ENCODE data around the gene CWC22. TPM values are rescaled to one million over a fixed set of nuclear protein-coding genes. Genes with fewer than 3 reads are reported as not detected.

CWC22 gene
- total RNA-seq, 3 donors from 2014 or later (not counting 1 experiment from before 2014, with no cell fraction given) = 14.9 to 20.3 (median 16.1) TPM

- 83% methylated on average over 4 of the region's 4 CpGs for WGBS (ENCODE audit: insufficient coverage)
- H3K27ac Mint-ChIP-seq = peak overlapping the region; percentile 3 to 21
- no peaks in the 10 kb centered on the region for H3K27me3 Mint-ChIP-seq (ENCODE audit: low read depth in 2 of 2)
- no peak overlapping the region for H3K4me3 Mint-ChIP-seq
- no peak overlapping the region for H3K27ac ChIP-seq (ENCODE audit: low read length)
- intact Hi-C loops (cut with micrococcal nuclease) = no loop called here
- H3K4me3 ChIP-seq (ENCODE audit: low read length) = no peak overlapping the region
- H3K36me3 ChIP-seq (ENCODE audit: control insufficient read depth, insufficient read depth, low read length) = peaks cover 31% of the 10 kb centered on the region
- H3K4me1 Mint-ChIP-seq = peaks cover 37 to 39% of the 10 kb centered on the region in 2 donors
- no peaks in the 10 kb centered on the region for H3K9me3 ChIP-seq (ENCODE audit: control insufficient read depth, insufficient read depth, low read length)
- TF ChIP-seq, protein P1, sequence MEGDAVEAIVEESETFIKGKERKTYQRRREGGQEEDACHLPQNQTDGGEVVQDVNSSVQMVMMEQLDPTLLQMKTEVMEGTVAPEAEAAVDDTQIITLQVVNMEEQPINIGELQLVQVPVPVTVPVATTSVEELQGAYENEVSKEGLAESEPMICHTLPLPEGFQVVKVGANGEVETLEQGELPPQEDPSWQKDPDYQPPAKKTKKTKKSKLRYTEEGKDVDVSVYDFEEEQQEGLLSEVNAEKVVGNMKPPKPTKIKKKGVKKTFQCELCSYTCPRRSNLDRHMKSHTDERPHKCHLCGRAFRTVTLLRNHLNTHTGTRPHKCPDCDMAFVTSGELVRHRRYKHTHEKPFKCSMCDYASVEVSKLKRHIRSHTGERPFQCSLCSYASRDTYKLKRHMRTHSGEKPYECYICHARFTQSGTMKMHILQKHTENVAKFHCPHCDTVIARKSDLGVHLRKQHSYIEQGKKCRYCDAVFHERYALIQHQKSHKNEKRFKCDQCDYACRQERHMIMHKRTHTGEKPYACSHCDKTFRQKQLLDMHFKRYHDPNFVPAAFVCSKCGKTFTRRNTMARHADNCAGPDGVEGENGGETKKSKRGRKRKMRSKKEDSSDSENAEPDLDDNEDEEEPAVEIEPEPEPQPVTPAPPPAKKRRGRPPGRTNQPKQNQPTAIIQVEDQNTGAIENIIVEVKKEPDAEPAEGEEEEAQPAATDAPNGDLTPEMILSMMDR (IDR thresholded peaks at IDR 0.05) = no peak
- DNase-seq (no peak), ATAC-seq (peak in 1 of 3 donors; percentile 45)
- peaks cover 5% of the 10 kb centered on the region for H3K36me3 Mint-ChIP-seq
- H3K4me1 ChIP-seq (ENCODE audit: control insufficient read depth, insufficient read depth, low read length) = no peaks in the 10 kb centered on the region
- no peaks in the 10 kb centered on the region for H3K27me3 ChIP-seq (ENCODE audit: control insufficient read depth, insufficient read depth, low read length)
- no peaks in the 10 kb centered on the region for H3K9me3 Mint-ChIP-seq
Observed at GRCh38 chr2:179991344-179991743, 15.8 kb downstream of the CWC22 start.

- peaks cover 5% of the 10 kb centered on the region for H3K36me3 Mint-ChIP-seq
- Histone ChIP-seq H3K4me1 (ENCODE audit: control insufficient read depth, insufficient read depth, low read length) (no peaks in the 10 kb centered on the region), H3K9me3 (ENCODE audit: control insufficient read depth, insufficient read depth, low read length) (no peaks in the 10 kb centered on the region), H3K4me3 (ENCODE audit: low read length) (no peak overlapping the region), H3K36me3 (ENCODE audit: control insufficient read depth, insufficient read depth, low read length) (peaks cover 36% of the 10 kb centered on the region), H3K27me3 (ENCODE audit: control insufficient read depth, insufficient read depth, low read length) (no peaks in the 10 kb centered on the region), H3K27ac (ENCODE audit: low read length) (no peak overlapping the region)
- no peak overlapping the region for H3K4me3 Mint-ChIP-seq
- H3K27ac Mint-ChIP-seq = peak overlapping the region; percentile 10 to 44
- intact Hi-C loops (cut with micrococcal nuclease) = no loop called here
- H3K4me1 Mint-ChIP-seq = peaks cover 39 to 41% of the 10 kb centered on the region in 2 donors
- ATAC-seq = no peak
- no peaks in the 10 kb centered on the region for H3K27me3 Mint-ChIP-seq (ENCODE audit: low read depth in 2 of 2)
- no peaks in the 10 kb centered on the region for H3K9me3 Mint-ChIP-seq
- DNase-seq = no peak
- TF ChIP-seq, protein P1 (IDR thresholded peaks at IDR 0.05) = no peak
- WGBS (ENCODE audit: insufficient coverage) = 58% methylated on average over 3 of the region's 5 CpGs
Observed at GRCh38 chr2:179990676-179991317, 16.3 kb downstream of the CWC22 start.

GRCh38 chr2:179987916-179988315 lies 19.2 kb downstream of the CWC22 start:
- H3K36me3 ChIP-seq (ENCODE audit: control insufficient read depth, insufficient read depth, low read length) = peaks cover 56% of the 10 kb centered on the region
- peaks cover 39 to 41% of the 10 kb centered on the region in 2 donors for H3K4me1 Mint-ChIP-seq
- ATAC-seq = no peak
- H3K4me3 ChIP-seq (ENCODE audit: low read length) = no peak overlapping the region
- H3K4me1 ChIP-seq (ENCODE audit: control insufficient read depth, insufficient read depth, low read length) = no peaks in the 10 kb centered on the region
- no peak for DNase-seq
- no peaks in the 10 kb centered on the region for H3K27me3 ChIP-seq (ENCODE audit: control insufficient read depth, insufficient read depth, low read length)
- TF ChIP-seq, protein P1 (IDR thresholded peaks at IDR 0.05) = no peak
- no peak overlapping the region for H3K4me3 Mint-ChIP-seq
- H3K27ac ChIP-seq (ENCODE audit: low read length) = no peak overlapping the region
- no CpG with 5 or more reads among the region's 1 CpG for whole genome bisulfite sequencing (ENCODE audit: insufficient coverage)
- H3K27me3 Mint-ChIP-seq (ENCODE audit: low read depth in 2 of 2) = no peaks in the 10 kb centered on the region
- no peaks in the 10 kb centered on the region for H3K9me3 Mint-ChIP-seq
- peaks cover 5% of the 10 kb centered on the region for H3K36me3 Mint-ChIP-seq
- no peaks in the 10 kb centered on the region for H3K9me3 ChIP-seq (ENCODE audit: control insufficient read depth, insufficient read depth, low read length)
- intact Hi-C loops (cut with micrococcal nuclease) = no loop called here
- H3K27ac Mint-ChIP-seq = no peak overlapping the region

Data from natural killer cell (primary cell).